ENCODE results near the gene LRRC31.
A peak's percentile ranks its signal among the peaks of the same experiment; 100 is the strongest.

LRRC31 gene

DNA sequence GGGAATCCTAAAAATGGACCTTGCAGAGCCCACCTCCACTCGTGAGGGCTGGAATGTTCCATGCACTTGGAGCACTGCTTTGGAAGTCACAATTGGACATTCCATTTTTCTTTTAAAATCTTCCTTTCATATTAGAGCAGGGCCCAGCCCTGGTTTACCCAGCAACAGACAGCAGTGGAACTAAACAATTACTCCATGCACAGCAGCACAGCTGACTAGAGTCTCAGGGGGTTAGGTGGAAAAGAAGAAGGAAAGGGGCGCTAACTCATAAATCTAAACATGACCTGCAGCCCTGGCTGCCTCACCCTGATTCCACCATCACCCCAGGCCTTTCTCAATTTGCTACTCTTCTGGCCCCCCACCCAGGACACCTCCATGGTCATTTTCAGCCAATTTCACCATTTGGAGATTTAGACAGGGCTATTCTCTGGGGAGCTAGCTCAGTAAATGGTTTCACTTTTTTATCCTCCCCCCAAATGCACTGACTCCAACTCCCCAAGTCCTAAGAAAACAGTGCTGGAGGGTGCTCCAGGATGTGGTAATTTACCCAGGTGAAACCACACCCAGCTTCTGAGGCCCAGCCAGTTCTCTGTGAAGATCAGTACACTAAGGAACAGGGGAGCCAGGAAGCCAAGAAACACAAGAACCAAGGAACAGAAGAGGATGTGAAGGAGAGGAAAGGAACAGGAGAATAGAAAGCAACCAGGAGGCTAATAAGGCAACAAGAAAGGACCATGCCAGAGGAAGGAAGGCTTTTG lies 1.6 kb upstream of the LRRC31 start:
- no peak for DNase-seq (ENCODE audit: low read depth, low spot score)
- Histone ChIP-seq H3K36me3 (ENCODE audit: insufficient read depth, low read length) (no peaks in the 10 kb centered on the region), H3K27ac (no peak overlapping the region), H3K9ac (ENCODE audit: insufficient read length) (no peak overlapping the region), H3K9me3 (ENCODE audit: low read depth, low read length) (no peaks in the 10 kb centered on the region), H3K4me3 (no peak overlapping the region)
- TF ChIP-seq FOXP2 (optimal IDR thresholded peaks at IDR 0.05; ENCODE audit: control extremely low read depth, extremely low read length, insufficient read depth): no peak
- TF ChIP-seq POLR2AphosphoS5 (IDR thresholded peaks at IDR 0.05; ENCODE audit: borderline replicate concordance, low read depth, low read length): no peak
- no peak for TF ChIP-seq EZH2 (IDR thresholded peaks at IDR 0.05)

DNA sequence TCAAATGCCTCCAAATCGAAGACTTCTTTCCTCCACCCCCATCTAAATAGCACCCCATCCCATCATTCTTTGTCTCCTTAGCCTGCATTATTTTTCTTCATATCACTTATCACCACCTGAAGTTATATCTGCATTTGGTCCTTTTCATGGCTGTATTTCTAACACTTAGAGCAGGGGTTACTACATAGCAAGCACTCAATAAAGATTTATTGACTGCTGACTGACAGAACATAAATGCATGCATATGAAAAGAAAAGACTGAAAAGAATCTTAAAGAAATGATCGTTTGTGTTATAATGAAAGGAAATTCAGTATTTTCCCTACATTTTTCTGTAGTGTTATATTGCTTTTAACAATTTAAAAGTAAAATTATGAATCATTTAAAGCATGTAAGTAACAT lies 1.4 kb downstream of the LRRC31 start:
- no peak overlapping the region for H3K9ac ChIP-seq (ENCODE audit: insufficient read length)
- no peak for DNase-seq (ENCODE audit: low read depth, low spot score)
- H3K27ac ChIP-seq: no peak overlapping the region
- TF ChIP-seq EZH2 (IDR thresholded peaks at IDR 0.05): no peak
- no peak for TF ChIP-seq POLR2AphosphoS5 (IDR thresholded peaks at IDR 0.05; ENCODE audit: borderline replicate concordance, low read depth, low read length)
- no peak for TF ChIP-seq FOXP2 (optimal IDR thresholded peaks at IDR 0.05; ENCODE audit: control extremely low read depth, extremely low read length, insufficient read depth)
- no peaks in the 10 kb centered on the region for H3K36me3 ChIP-seq (ENCODE audit: insufficient read depth, low read length)
- H3K4me3 ChIP-seq: no peak overlapping the region
- H3K9me3 ChIP-seq (ENCODE audit: low read depth, low read length): no peaks in the 10 kb centered on the region

DNA sequence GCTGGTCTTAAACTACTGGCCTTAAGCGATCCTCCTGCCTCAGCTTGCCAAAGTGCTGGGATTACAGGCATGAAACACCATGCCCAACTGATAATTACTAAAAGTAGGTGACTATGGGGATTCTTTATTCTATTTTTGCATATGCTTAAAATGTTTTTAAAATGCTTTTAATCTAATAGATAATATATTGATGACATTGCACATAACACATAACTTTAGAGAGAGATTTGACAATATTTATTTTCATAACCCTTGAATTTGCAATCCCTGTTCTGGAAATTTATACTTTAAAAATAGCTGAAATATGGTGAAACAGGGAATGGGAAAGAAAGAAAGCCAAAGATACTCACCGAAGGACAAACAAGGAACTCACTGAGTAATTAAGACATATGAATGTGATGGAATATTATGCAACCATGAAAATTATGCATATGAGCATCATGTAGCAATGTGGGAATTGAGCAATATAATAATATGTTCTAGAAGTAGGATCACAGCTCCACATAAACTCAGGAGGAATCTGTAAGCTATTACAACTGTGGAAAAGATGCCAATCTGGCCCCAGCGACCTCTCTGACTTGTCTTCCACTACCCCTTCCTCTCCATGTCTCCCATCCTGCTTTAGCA lies 2.0 kb downstream of the LRRC31 start:
- no peak overlapping the region for H3K9ac ChIP-seq (ENCODE audit: insufficient read length)
- no peaks in the 10 kb centered on the region for H3K9me3 ChIP-seq (ENCODE audit: low read depth, low read length)
- H3K27ac ChIP-seq: no peak overlapping the region
- H3K4me3 ChIP-seq: no peak overlapping the region
- TF ChIP-seq EZH2 (IDR thresholded peaks at IDR 0.05) (no peak), FOXP2 (optimal IDR thresholded peaks at IDR 0.05; ENCODE audit: control extremely low read depth, extremely low read length, insufficient read depth) (no peak), POLR2AphosphoS5 (IDR thresholded peaks at IDR 0.05; ENCODE audit: borderline replicate concordance, low read depth, low read length) (no peak)
- H3K36me3 ChIP-seq (ENCODE audit: insufficient read depth, low read length): no peaks in the 10 kb centered on the region
- DNase-seq (ENCODE audit: low read depth, low spot score): no peak

DNA sequence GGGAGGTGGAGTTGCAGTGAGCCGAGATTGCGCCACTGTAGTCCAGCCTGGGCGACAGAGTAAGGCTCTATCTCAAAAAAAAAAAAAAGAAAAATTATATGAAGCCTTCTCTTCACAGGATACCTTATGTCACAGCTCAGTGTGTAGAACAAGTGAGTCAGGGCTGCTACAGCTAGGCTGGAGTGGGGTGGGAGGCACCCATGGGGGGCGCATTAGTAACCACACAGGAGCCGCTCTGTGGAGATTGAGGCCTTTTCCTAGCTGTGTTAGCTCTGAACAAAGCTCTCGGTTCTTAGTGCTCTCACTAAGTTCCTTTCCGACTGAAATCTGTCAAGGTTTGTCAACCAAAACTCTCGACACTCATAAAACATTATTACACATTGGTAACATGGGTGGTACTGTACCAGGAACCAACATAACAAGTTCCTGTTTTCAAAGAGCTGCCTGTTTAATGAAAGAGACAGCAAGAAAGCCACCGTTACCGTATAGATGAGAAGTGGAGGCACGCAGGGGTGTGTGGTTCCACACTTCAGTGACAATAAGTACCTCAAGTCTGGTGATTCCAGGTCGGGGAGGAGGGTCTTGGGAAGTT lies 4.5 kb downstream of the LRRC31 start:
- no peak overlapping the region for H3K27ac ChIP-seq
- H3K36me3 ChIP-seq (ENCODE audit: insufficient read depth, low read length): no peaks in the 10 kb centered on the region
- no peaks in the 10 kb centered on the region for H3K9me3 ChIP-seq (ENCODE audit: low read depth, low read length)

DNA sequence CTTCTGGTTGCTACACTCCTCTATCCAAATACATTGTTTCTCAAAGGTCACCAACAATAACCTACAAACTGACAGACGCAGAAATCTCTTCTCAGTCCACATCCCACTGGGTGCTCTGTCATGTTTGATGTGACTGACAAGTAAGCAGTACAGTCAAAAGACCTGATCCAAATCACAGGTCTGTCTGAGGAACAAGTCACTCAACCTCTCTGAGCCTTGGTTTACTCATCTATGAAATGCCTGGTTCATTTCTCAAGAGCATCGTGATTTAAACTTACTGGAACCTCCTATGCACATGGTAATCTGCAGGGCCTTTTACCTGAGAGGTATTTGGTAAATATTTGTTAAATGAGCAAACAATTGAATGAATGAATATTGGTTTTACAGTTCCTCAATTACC lies 5.5 kb downstream of the LRRC31 start:
- DNase-seq (ENCODE audit: low read depth, low spot score): no peak
- Histone ChIP-seq H3K9me3 (ENCODE audit: low read depth, low read length) (no peaks in the 10 kb centered on the region), H3K36me3 (ENCODE audit: insufficient read depth, low read length) (no peaks in the 10 kb centered on the region), H3K4me3 (no peak overlapping the region), H3K9ac (ENCODE audit: insufficient read length) (no peak overlapping the region), H3K27ac (no peak overlapping the region)
- no peak for TF ChIP-seq POLR2AphosphoS5 (IDR thresholded peaks at IDR 0.05; ENCODE audit: borderline replicate concordance, low read depth, low read length)
- no peak for TF ChIP-seq EZH2 (IDR thresholded peaks at IDR 0.05)
- no peak for TF ChIP-seq FOXP2 (optimal IDR thresholded peaks at IDR 0.05; ENCODE audit: control extremely low read depth, extremely low read length, insufficient read depth)

More for the DNA sequence above, 4.5 kb downstream of the LRRC31 start:
- Histone ChIP-seq H3K9ac (ENCODE audit: insufficient read length) (no peak overlapping the region), H3K4me3 (no peak overlapping the region)
- no peak for DNase-seq (ENCODE audit: low read depth, low spot score)
- TF ChIP-seq POLR2AphosphoS5 (IDR thresholded peaks at IDR 0.05; ENCODE audit: borderline replicate concordance, low read depth, low read length) (no peak), FOXP2 (optimal IDR thresholded peaks at IDR 0.05; ENCODE audit: control extremely low read depth, extremely low read length, insufficient read depth) (no peak), EZH2 (IDR thresholded peaks at IDR 0.05) (no peak)

DNA sequence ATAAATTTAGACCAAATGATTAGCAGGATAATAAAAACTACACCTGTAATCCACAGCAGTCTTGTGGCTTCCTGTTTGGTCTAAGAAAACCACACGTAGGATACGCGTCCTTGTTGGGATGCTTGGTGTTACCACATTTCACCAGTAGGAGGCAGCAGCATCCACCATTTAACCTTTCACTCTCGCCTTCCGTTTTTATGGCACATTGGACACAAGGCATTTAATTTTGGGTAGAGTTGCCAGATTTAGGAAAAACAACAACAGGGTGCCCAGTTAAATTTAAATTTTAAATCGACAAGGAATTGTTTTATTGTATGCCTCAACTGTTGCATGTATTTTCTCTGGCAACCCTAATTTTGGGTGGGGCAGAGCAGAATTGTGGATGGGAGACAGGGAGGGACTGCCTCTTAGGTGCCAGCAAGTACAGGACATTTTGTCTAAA lies 6.3 kb downstream of the LRRC31 start:
- Histone ChIP-seq H3K9me3 (ENCODE audit: low read depth, low read length) (no peaks in the 10 kb centered on the region), H3K27ac (no peak overlapping the region)

DNA sequence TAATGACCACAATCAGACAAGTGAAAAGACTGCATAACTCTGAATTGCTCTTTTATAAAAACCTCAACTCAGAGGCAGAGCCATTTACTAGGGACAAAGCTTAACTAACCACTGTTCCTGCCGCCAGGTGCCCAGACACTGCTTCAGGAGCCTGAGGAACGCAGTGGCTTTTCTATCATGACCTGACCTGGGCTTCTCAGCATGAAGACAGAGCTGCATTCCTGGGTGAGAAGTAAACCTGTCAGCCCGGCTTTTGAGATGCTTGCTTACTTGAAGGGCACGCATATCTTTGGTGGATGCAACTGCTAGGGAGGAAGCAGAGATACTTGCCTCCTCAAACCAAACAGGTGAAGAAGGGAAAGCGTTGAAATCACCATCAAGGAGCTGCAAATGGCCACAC lies 7.9 kb downstream of the LRRC31 start:
- Histone ChIP-seq H3K9me3 (ENCODE audit: low read depth, low read length) (no peaks in the 10 kb centered on the region), H3K27ac (no peak overlapping the region), H3K9ac (ENCODE audit: insufficient read length) (no peak overlapping the region), H3K4me3 (no peak overlapping the region), H3K36me3 (ENCODE audit: insufficient read depth, low read length) (no peaks in the 10 kb centered on the region)
- DNase-seq (ENCODE audit: low read depth, low spot score): no peak
- no peak for TF ChIP-seq EZH2 (IDR thresholded peaks at IDR 0.05)
- TF ChIP-seq POLR2AphosphoS5 (IDR thresholded peaks at IDR 0.05; ENCODE audit: borderline replicate concordance, low read depth, low read length): no peak
- TF ChIP-seq FOXP2 (optimal IDR thresholded peaks at IDR 0.05; ENCODE audit: control extremely low read depth, extremely low read length, insufficient read depth): no peak

More for the DNA sequence above, 6.3 kb downstream of the LRRC31 start:
- Histone ChIP-seq H3K36me3 (ENCODE audit: insufficient read depth, low read length) (no peaks in the 10 kb centered on the region), H3K9ac (ENCODE audit: insufficient read length) (no peak overlapping the region), H3K4me3 (no peak overlapping the region)
- DNase-seq (ENCODE audit: low read depth, low spot score): peak; percentile 62
- TF ChIP-seq EZH2 (IDR thresholded peaks at IDR 0.05) (no peak), FOXP2 (optimal IDR thresholded peaks at IDR 0.05; ENCODE audit: control extremely low read depth, extremely low read length, insufficient read depth) (no peak), POLR2AphosphoS5 (IDR thresholded peaks at IDR 0.05; ENCODE audit: borderline replicate concordance, low read depth, low read length) (no peak)

DNA sequence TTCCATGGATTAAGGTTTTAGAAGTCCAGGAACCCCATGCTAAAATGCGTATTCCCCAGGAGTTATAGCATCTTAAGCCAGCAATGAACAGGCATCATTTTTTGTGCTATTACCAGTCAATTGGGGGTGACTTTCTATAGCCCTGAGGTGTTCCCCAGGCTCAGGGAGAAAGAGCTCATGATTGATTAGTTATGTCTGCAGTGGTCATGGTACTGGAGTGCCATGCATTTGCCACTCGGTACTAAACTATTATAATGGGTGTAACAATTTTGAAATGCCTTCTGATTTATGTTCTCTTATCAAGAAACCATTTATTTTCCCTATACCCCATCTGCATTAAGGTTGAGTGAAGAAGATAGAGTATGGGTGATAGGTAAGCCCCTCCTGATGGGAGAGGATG lies 11.9 kb downstream of the LRRC31 start:
- no peaks in the 10 kb centered on the region for H3K9me3 ChIP-seq (ENCODE audit: low read depth, low read length)
- no peak for DNase-seq (ENCODE audit: low read depth, low spot score)
- no peak overlapping the region for H3K27ac ChIP-seq
- H3K36me3 ChIP-seq (ENCODE audit: insufficient read depth, low read length): no peaks in the 10 kb centered on the region
- no peak overlapping the region for H3K4me3 ChIP-seq
- H3K9ac ChIP-seq (ENCODE audit: insufficient read length): no peak overlapping the region
- TF ChIP-seq FOXP2 (optimal IDR thresholded peaks at IDR 0.05; ENCODE audit: control extremely low read depth, extremely low read length, insufficient read depth): no peak
- no peak for TF ChIP-seq POLR2AphosphoS5 (IDR thresholded peaks at IDR 0.05; ENCODE audit: borderline replicate concordance, low read depth, low read length)
- TF ChIP-seq EZH2 (IDR thresholded peaks at IDR 0.05): no peak
